Neural progenitor cell (in vitro differentiated cells): ENCODE results near the gene AJUBA.

Experiments
- EZH2 ChIP-seq: fragments of 200-600 bp; sonication (generic); IDR thresholded peaks from 2 replicates; pipeline ENCODE4 v1.6.1; 2017; ENCODE audit warnings: antibody characterized with exemption, mild to moderate bottlenecking, moderate library complexity
- EZH2phosphoT487 ChIP-seq: fragments of 200-600 bp; sonication (generic); IDR thresholded peaks from 2 replicates; pipeline ENCODE4 v1.6.1; 2017; ENCODE audit warnings: antibody characterized with exemption
- TF ChIP-seq, protein P1 (sequence below): fragments of 200-600 bp; sonication (generic); IDR thresholded peaks from 2 replicates; pipeline ENCODE4 v1.5.1; 2017; ENCODE audit warnings: antibody characterized with exemption, mild to moderate bottlenecking

DNA sequence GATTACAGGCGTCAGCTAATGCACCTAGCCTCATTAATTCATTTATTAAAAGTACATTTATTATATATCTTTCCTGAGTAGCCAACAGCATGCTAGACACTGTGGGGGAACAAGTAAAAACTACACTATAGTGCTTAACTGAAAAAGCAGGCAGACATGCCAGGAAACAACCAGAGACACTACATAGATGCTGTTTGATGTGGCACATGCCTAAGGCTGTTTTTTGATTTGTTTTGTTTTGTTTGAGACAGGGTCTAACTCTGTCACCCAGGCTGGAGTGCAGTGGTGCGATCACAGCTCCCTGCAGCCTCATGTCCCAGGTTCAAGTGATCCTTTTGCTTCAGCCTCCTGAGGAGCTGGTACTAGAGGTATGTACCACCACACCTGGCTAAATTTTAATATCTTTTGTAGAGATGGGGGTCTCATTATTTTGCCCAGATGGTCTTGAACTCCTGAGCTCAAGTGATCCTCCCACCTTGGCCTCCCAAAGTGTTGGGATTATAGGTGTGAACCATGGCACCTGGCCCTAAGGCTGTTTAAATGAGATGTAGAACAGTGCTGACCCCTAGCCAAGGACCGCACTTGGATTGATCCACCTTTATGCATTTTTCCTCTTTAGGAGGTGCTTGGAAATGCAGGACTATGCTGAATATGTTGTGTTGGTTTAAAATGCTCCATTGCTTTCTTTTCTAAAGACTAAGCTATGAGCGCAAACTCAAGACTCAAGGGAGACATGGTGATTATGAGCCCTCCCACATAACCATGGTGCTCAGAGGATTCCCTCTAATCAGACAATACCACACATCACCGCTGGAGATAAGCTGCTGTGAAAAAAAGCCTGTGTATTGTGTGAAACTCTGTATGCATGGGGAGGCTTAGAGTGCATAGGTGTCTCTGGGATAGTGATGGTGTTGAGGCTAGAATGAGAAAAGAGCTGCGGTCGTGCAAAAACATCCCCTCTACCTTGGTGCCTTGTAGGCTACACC, 38.1 kb upstream of the AJUBA start:
- TF ChIP-seq, protein P1, sequence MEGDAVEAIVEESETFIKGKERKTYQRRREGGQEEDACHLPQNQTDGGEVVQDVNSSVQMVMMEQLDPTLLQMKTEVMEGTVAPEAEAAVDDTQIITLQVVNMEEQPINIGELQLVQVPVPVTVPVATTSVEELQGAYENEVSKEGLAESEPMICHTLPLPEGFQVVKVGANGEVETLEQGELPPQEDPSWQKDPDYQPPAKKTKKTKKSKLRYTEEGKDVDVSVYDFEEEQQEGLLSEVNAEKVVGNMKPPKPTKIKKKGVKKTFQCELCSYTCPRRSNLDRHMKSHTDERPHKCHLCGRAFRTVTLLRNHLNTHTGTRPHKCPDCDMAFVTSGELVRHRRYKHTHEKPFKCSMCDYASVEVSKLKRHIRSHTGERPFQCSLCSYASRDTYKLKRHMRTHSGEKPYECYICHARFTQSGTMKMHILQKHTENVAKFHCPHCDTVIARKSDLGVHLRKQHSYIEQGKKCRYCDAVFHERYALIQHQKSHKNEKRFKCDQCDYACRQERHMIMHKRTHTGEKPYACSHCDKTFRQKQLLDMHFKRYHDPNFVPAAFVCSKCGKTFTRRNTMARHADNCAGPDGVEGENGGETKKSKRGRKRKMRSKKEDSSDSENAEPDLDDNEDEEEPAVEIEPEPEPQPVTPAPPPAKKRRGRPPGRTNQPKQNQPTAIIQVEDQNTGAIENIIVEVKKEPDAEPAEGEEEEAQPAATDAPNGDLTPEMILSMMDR: no peak
- TF ChIP-seq EZH2: no peak
- no peak for TF ChIP-seq EZH2phosphoT487
